B cell (primary cell): Measurements from ENCODE around the gene STOML1.

Experiments
- CTCF ChIP-seq: fragments of 200-600 bp; IDR thresholded peaks from one replicate; pipeline ENCODE4 v1.8.0; 2022; ENCODE audit warnings: antibody characterized with exemption, mild to moderate bottlenecking
- EZH2 ChIP-seq: IDR thresholded peaks from 2 replicates; pipeline ENCODE4 v1.6.1; 2012; ENCODE audit warnings: borderline replicate concordance, low read depth, mild to moderate bottlenecking, moderate library complexity, low read length; ENCODE audit not compliant: insufficient read depth, poor library complexity, severe bottlenecking

- TF ChIP-seq CTCF (no peak), EZH2 (no peak)
Observed at GRCh38 chr15:73941044-73941443, 51.1 kb downstream of the STOML1 start.
